HG03575 (cell line): Measurements from ENCODE around the gene LPA.
"Not testable (repeated sequence)": the region's sequence is repeated elsewhere in the genome, so short reads cannot be mapped to it uniquely, and the experiment has no call there.

Experiments
- ATAC-seq: cut with Tn5 transposase; IDR thresholded peaks from one replicate; pipeline ENCODE4 v1.9.1; 2021; ENCODE audit not compliant: unreplicated experiment, insufficient number of reproducible peaks, low FRiP score; ENCODE audit errors: extremely low read depth

The LPA gene, protein sequence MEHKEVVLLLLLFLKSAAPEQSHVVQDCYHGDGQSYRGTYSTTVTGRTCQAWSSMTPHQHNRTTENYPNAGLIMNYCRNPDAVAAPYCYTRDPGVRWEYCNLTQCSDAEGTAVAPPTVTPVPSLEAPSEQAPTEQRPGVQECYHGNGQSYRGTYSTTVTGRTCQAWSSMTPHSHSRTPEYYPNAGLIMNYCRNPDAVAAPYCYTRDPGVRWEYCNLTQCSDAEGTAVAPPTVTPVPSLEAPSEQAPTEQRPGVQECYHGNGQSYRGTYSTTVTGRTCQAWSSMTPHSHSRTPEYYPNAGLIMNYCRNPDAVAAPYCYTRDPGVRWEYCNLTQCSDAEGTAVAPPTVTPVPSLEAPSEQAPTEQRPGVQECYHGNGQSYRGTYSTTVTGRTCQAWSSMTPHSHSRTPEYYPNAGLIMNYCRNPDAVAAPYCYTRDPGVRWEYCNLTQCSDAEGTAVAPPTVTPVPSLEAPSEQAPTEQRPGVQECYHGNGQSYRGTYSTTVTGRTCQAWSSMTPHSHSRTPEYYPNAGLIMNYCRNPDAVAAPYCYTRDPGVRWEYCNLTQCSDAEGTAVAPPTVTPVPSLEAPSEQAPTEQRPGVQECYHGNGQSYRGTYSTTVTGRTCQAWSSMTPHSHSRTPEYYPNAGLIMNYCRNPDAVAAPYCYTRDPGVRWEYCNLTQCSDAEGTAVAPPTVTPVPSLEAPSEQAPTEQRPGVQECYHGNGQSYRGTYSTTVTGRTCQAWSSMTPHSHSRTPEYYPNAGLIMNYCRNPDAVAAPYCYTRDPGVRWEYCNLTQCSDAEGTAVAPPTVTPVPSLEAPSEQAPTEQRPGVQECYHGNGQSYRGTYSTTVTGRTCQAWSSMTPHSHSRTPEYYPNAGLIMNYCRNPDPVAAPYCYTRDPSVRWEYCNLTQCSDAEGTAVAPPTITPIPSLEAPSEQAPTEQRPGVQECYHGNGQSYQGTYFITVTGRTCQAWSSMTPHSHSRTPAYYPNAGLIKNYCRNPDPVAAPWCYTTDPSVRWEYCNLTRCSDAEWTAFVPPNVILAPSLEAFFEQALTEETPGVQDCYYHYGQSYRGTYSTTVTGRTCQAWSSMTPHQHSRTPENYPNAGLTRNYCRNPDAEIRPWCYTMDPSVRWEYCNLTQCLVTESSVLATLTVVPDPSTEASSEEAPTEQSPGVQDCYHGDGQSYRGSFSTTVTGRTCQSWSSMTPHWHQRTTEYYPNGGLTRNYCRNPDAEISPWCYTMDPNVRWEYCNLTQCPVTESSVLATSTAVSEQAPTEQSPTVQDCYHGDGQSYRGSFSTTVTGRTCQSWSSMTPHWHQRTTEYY (N-terminal part only)

DNA sequence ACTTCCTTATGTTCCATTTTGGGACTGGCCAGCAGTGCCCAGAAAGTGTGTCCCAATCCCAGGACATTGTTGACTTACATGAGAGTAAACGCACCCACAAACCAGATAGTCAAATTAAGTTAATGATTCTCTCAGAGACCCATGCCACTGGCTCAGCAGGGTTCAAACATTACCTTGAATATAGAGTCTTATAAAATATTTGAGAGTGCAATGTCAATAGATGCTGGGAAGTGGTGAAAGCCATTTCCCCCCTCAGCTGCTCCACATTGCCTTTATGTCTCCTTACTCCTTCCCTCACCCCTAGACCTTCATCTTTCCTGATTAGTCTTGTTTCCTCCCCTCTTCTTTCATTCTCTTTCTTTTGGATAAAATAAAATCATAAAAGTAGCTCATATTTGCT lies at the start of gene LPA:
Gene LPA (minus strand): TSS at position 78 of the 400 bp plus-strand sequence. CDS start 61 bp downstream, at position 17.
- ATAC-seq = not testable (repeated sequence)

DNA sequence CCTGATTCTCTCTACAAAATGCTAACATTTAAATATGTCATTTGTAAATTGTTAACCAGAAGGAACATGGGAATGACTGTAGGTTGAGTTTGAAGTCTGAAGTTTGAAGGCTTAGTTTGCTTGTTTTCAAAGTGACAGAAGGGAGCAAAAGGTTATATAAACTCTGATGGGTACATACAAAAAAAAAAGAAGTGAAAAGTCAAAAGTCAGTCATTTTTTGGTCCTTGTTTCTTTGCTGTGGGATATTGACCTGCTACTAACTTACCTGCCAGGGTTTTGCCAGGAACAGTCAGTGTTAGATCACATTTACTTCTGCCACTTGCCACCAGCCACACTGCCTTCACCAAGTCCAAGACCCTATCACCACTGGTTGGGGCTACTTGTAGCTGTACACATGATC lies 44.9 kb upstream of the LPA start:
- ATAC-seq = not testable (repeated sequence)

DNA sequence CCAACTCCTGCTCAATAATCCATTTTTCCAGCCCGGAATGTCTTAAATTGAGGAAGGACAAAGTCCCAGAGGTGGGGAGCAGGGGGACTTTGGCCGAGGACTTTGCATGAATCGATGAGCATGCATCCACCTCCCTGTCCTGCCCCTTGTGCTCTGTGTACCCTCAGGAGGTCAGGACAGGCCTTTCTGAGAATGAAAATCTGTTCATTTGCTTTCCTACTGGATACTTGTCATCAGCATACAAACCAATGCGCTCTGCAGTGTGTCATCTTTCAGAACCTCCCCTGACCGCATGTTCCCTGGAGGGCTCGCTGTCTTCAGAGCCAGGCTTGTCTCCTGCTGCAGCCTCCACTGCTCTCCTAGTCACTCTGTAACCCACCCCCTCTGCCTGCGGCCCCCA lies 40.6 kb upstream of the LPA start:
- not testable (repeated sequence) for ATAC-seq

DNA sequence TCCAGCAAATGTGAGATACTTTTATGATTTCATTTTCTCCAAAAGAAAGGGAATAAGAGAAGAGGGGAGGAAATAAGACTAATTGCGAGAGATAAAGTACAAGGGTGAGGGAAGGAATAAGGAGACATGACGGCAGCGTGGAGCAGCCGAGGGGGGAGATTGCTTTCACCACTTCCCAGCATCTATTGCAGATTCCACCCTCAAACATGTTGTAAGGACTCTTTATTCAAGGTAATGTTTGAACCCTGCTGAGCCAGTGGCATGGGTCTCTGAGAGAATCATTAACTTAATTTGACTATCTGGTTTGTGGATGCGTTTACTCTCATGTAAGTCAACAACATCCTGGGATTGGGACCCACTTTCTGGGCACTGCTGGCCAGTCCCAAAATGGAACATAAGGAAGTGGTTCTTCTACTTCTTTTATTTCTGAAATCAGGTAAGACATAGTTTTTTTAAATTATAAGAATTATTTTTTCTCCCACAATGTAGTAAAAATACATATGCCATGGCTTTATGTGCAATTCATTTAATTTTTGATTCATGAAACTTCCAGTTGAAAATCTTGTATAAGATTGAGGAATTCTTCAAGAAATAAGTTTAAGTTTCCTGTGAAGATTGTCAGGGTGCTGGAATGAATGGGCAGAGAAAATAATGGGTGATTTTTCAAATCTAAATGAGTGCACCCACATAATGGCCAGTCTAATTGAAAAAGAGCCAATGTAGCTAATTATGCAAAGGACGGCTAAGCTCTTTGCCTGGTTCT lies 38.0 kb upstream of the LPA start, which contains the start of gene PLG:
Gene PLG (plus strand): TSS at position 327 of the 763 bp plus-strand sequence. CDS start 61 bp downstream, at position 388.
- ATAC-seq = not testable (repeated sequence)

DNA sequence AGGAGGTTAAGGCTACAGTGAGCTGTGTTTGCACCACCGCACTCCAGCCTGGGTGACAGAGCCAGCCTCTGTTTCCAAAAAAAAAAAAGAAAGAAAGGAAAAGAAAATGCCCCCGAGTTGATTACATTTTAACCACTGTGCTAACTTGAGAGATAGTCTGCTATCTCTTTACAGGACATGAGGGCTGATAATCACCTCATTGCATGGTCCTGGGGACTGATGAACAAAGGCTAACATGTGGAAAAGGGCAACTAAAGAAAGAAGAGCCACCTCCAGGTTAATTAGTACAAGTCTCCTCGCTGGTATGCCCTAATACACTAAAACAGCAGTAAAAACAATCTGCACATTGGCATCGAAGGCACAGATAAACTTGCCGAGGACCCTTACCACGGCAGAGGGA lies 33.8 kb upstream of the LPA start:
- ATAC-seq = no peak

DNA sequence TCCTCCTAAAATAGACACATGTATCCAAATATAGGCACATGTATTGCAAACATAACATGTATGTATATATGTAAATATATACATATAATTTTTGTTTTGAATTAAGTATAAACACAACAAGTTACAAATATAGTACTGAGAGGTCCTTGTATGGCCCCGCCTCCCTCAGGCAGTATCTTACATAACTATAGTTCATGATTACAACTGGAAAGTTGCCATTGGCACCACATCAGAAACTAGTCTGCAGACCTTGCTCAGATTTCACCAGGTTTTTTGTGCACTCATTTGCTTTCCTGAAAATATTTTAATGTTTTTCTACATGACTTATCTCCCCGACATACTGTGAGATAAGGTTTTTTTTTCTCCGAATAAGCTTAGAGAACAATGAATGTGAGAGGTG lies 32.8 kb upstream of the LPA start:
- not testable (repeated sequence) for ATAC-seq

DNA sequence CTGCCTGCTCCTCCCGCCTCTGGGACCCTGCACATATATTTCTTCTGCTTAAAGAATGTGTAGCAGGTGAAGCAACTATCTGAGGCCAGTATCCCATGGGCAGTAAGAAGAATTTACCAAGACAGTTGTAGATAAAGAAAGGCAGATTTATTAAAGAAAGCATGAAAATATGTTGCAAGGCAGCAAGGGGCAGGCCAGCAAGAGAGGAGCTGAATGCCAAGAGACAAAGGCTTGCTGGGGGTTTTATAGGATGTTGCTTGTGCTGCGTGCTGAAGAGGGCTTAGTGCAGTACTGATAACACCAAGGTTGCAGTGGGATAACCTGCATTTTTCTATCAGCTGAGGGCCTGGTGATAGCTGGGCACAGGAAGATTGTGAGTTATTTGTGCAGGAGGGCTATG lies 31.5 kb upstream of the LPA start:
- ATAC-seq = not testable (repeated sequence)

DNA sequence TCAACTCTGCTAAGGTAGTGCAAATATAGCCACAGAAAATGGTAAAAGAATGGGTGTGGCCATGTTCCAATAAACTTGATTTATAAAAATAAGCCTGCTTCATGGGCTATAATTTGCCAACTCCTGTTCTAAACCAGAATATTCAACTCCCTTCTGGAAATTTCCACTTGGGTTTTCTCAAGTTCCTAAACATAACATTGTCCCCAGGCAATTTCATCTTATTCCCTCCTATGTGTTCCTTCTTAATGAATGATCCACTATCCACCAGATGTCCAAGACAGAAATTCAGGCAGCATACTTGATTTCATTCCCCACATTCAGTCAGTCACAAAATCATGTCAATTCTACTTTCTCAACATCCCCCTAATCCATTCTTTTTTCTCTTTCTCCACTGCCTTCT lies 30.9 kb upstream of the LPA start:
- not testable (repeated sequence) for ATAC-seq

DNA sequence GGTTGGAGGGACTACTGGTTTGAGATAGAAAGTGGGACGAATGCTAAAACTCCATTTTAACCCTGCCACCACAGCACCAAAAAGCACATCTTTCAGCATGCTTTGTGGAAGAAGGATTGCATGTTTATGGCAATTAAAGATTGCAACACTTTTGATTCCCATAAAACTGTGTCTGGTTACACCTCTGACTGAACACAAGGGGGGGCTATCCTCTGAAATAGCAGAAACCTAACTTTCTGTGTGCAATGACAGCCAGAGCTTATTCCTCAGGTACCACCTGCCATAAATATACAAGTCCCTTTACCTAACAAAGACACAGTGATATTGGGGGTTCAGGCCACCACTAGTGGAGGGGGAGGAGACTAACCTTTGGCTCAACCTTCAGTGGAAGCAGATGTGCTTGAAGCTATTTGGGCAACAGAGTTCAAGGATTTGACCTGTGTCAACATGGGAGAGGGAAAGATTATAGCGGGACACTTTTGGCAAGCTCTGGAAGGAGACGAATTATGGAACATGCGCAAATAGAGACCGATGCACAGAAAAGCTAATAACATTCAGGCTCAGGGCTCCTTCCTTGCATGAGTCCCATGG lies 28.4 kb upstream of the LPA start:
- no peak for ATAC-seq

DNA sequence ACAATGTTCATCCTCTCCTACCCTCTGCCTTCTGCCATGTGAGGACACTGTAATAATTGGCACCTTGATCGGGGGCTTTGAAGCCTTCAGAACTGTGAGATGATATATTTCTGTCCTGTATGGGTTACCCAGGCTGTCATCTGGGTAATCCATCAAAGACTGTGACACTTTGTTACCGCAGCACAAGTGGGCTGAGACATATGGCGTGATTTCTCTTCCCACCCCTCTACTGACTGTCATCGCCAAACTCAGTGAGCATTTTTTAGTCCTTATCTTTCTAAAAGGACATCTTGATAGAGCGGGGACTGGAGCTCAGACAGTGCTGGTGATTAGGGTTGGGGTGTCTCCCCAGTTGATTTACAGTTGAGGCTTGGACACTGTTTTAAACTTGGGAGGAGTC lies 27.5 kb upstream of the LPA start:
- ATAC-seq = no peak

DNA sequence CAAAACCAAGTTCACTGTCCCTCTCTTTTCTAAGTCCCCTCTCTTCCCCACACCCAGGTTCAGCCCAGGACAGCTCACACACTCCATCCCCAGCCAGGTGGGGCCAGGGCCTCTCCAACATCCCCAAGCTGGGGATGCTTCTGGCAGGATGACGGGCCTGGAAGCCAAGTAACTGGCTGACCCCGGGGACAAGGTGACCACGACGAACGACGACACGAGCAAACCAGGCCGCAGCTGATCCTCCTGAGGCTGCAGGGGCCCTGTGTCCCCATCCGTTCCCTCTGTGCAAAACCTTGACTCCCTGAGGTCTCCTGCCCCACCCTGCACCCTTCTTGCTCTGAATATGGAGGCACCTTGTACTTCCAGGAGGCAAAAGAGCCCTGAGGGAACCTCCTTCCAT lies 26.4 kb upstream of the LPA start:
- no peak for ATAC-seq

DNA sequence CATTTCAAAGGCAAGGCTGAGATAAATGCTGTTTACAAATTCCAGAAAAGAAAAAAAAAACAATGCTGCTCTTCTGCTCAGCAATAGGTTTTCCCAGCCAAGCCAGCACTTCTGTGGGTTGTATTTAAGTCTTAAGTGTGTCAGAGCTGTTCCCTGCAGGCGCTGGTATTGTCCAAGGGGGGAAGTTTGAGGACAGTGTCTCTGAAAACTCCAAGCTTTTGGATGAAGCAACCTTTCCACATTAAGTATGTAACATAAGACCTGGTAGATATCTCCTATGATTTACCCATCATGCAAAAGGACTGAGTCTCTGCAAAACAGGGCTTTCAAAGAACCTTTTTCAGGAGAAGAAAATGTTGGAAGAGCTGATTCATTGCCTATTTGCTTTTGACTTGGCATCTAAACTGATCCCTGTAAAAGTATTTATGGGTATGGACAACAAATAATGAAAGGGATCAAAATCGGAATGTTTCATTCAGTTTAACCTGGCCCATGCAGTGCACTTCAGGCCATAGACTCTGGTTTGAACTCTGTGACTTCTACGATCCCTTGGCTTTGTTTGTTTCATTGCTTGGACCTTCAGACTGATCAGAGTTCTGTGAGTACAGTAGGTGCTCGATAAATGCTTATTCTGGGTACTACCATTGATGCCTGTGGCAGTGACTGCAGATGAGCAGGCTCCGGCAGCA lies 21.8 kb upstream of the LPA start:
- no peak for ATAC-seq

DNA sequence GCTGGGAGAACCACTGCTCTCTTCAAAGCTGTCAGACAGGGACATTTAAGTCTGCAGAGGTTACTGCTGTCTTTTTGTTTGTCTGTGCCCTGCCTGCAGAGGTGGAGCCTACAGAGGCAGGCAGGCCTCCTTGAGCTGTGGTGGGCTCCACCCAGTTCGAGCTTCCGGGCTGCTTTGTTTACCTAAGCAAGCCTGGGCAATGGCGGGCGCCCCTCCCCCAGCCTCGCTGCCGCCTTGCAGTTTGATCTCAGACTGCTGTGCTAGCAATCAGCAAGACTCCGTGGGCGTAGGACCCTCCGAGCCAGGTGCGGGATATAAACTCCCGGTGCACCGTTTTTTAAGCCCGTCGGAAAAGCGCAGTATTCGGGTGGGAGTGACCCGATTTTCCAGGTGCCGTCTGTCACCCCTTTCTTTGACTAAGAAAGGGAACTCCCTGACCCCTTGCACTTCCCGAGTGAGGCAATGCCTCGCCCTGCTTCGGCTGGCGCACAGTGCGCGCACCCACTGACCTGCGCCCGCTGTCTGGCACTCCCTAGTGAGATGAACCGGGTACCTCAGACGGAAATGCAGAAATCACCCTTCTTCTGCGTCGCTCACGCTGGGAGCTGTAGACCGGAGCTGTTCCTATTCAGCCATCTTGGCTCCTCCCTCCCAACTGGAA lies 21.2 kb upstream of the LPA start:
- ATAC-seq = not testable (repeated sequence)

DNA sequence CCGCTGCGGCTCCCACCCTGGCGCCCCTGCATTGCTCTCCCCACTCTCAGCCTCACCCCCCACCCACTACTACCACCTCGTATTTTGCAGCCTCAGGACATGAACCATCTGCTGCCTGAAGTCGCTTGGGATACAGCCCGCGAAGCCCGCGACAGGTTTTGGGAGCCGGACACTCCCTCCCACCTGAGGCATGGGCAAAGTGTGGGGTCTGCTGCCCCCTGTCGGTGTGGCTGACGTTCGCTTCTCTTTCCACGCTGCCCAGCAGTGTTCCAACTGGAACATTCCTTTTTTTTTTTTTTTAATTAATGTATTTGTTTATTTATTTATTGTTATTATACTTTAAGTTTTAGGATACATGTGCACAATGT lies 15.3 kb upstream of the LPA start:
- ATAC-seq = no peak

DNA sequence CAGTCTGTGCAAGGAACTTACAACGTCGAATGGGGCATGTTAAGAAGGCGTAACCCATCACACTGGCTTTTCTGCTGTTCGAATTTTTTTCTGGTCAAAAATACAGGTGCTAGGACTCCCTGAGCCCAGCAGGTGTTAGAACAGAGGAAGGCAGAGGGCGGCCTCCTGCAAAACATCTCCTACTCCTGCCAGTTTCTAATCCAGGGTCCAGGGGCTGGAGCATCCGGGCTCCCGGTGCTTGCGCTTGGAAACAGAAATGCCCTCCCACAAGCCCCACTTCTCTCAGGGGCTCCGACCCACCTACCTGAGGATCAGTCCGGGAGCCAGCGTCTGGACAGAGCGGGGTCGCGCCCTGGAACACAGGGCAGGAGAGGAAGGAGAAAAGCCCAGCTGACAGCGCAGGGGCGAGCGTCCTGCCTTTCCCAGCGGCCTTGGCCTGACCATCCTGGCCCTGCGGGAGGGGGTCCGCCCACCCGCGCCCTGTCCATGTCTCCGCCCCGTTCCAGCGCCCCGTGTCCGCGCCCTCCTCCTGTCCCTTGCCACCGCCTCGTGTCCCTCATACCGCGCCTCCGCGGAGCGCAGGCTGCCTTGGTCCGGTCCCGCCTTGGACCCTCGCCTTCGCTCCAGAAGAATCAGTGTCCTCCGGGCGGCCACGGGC lies 14.8 kb upstream of the LPA start:
- no peak for ATAC-seq

DNA sequence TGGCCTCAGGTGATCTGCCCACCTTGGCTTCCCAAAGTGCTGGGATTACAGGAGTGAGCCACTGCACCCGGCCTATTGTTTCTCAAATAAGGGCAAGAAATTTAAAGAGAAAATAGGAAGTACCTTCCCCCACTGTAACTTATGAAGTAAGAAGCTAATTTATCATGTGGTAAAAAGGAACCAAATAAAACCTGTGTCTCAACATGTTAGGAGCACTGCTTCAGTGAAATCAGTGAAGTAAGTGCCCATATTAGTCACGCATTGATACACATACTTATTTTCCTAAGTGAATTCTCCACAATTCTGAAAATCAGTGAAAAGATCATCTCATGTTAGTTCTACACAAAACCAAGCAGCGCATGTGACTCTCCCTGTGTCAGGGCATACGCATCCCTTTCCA lies 14.2 kb upstream of the LPA start:
- ATAC-seq = no peak

DNA sequence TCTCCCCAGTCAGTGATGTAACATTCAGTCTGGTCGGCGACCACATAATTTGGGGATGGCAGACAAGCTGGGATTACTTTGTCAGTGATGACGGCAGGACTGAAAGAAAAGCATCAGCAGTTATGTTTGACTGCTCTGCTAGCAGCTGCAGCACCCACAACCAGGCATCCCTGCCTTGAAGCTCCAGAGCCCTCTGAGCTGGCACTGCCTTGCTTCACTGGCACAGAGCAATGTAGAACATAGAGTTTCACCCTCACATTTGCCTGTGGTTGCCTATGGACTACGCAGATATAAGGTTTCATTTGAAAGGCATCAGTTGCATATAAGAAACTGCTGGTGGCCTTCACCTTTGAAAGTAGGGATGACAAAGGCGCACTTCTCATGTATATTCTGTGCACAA lies 12.3 kb upstream of the LPA start:
- not testable (repeated sequence) for ATAC-seq
